OCI-LY1 (cell line): ENCODE data around the gene MYO3B.

Experiments
- H2AFZ ChIP-seq: fragments of 200-600 bp; sonication (generic), shearing (Covaris generic); 2 replicates; pipeline ENCODE4 v1.6.0; 2014; ENCODE audit warnings: antibody characterized with exemption, mild to moderate bottlenecking, low read length
- H3F3A ChIP-seq: fragments of 200-600 bp; sonication (generic), shearing (Covaris generic); 2 replicates; pipeline ENCODE4 v1.6.0; 2014; ENCODE audit warnings: mild to moderate bottlenecking, antibody characterized with exemption, low read length, moderate library complexity; ENCODE audit not compliant: insufficient read depth
- H3K27ac ChIP-seq: fragments of 200-600 bp; sonication (generic); 2 replicates; pipeline ENCODE4 v1.5.1; 2014; ENCODE audit warnings: low read length, mixed run types, mild to moderate bottlenecking, low read depth; ENCODE audit not compliant: poor library complexity, severe bottlenecking
- H3K27me3 ChIP-seq: fragments of 200-600 bp; sonication (generic); 2 replicates; pipeline ENCODE4 v1.6.0; 2014; ENCODE audit warnings: antibody characterized with exemption, mild to moderate bottlenecking, low read length, moderate library complexity; ENCODE audit not compliant: insufficient read depth
- H3K36me3 ChIP-seq: fragments of 200-600 bp; sonication (generic); 2 replicates; pipeline ENCODE4 v1.6.1; 2014; ENCODE audit warnings: mild to moderate bottlenecking, antibody characterized with exemption, low read length, moderate library complexity, mixed read lengths; ENCODE audit not compliant: insufficient read depth
- H3K4me1 ChIP-seq: fragments of 200-600 bp; sonication (generic); 2 replicates; pipeline ENCODE4 v1.5.1; 2014; ENCODE audit warnings: mild to moderate bottlenecking, low read length, moderate library complexity; ENCODE audit not compliant: insufficient read depth, severe bottlenecking
- H3K4me2 ChIP-seq: fragments of 200-600 bp; sonication (generic), shearing (Covaris generic); 2 replicates; pipeline ENCODE4 v1.6.1; 2014; ENCODE audit warnings: low read length
- H3K4me3 ChIP-seq: fragments of 200-600 bp; sonication (generic); 2 replicates; pipeline ENCODE4 v1.5.1; 2014; ENCODE audit warnings: low read length, low read depth, mild to moderate bottlenecking, mixed read lengths; ENCODE audit not compliant: poor library complexity, severe bottlenecking
- H3K79me2 ChIP-seq: fragments of 200-600 bp; shearing (Covaris generic); 2 replicates; pipeline ENCODE4 v1.6.1; 2016; ENCODE audit warnings: mixed run types, low read length, mixed read lengths; ENCODE audit not compliant: insufficient read depth
- H3K9ac ChIP-seq: fragments of 200-600 bp; sonication (generic), shearing (Covaris generic); 2 replicates; pipeline ENCODE4 v1.6.1; 2014; ENCODE audit warnings: mild to moderate bottlenecking, low read length, mixed read lengths
- H3K9me2 ChIP-seq: fragments of 200-600 bp; sonication (generic), shearing (Covaris generic); 2 replicates; pipeline ENCODE4 v1.6.1; 2014; ENCODE audit warnings: low read depth, mild to moderate bottlenecking, low read length, mixed read lengths
- H3K9me3 ChIP-seq: fragments of 200-600 bp; shearing (Covaris generic); 2 replicates; pipeline ENCODE4 v1.6.1; 2014; ENCODE audit warnings: low read length, mixed read lengths
- H4K20me1 ChIP-seq: fragments of 200-600 bp; sonication (generic), shearing (Covaris generic); 2 replicates; pipeline ENCODE4 v1.6.0; 2016; ENCODE audit warnings: mild to moderate bottlenecking, low read length; ENCODE audit not compliant: insufficient read depth
- EZH2 ChIP-seq: fragments of 200-600 bp; sonication (generic), shearing (Covaris generic); IDR thresholded peaks from 2 replicates; pipeline ENCODE4 v1.8.0; 2017; ENCODE audit warnings: borderline replicate concordance, mixed run types, mild to moderate bottlenecking, antibody characterized with exemption, low read length, moderate library complexity, mixed read lengths
- TF ChIP-seq, protein P1 (sequence below): fragments of 200-600 bp; sonication (generic), shearing (Covaris generic); IDR thresholded peaks from 2 replicates; pipeline ENCODE4 v1.5.1; 2017; ENCODE audit warnings: mild to moderate bottlenecking, antibody characterized with exemption, low read length, moderate library complexity, mixed read lengths

Gene MYO3B

DNA sequence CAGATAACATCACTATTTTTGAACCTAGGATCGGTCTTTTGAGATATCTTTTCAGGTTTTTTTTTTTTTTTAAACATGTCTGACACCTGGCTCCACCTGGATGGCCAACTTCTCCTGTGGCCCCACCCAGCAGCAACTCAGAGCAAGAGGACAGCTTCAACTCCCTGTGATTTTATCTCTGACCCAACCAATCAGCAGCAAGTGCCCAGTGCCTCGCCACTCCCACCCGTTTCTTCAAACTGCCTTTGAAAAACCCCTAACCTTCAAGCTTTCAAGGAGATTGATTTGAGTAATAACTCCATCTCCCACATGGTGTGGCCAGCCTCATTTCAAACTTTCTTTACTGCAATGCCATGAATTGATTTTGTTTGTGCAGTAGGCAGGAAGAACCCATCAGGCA lies 19.0 kb downstream of the MYO3B start:
- H4K20me1 ChIP-seq: no peaks in the 10 kb centered on the region
- H3K9me3 ChIP-seq: no peaks in the 10 kb centered on the region
- H3K9ac ChIP-seq: no peak overlapping the region
- H3K4me2 ChIP-seq: no peak overlapping the region
- H3K9me2 ChIP-seq: no peaks in the 10 kb centered on the region
- no peaks in the 10 kb centered on the region for H3K79me2 ChIP-seq
- TF ChIP-seq, protein P1, sequence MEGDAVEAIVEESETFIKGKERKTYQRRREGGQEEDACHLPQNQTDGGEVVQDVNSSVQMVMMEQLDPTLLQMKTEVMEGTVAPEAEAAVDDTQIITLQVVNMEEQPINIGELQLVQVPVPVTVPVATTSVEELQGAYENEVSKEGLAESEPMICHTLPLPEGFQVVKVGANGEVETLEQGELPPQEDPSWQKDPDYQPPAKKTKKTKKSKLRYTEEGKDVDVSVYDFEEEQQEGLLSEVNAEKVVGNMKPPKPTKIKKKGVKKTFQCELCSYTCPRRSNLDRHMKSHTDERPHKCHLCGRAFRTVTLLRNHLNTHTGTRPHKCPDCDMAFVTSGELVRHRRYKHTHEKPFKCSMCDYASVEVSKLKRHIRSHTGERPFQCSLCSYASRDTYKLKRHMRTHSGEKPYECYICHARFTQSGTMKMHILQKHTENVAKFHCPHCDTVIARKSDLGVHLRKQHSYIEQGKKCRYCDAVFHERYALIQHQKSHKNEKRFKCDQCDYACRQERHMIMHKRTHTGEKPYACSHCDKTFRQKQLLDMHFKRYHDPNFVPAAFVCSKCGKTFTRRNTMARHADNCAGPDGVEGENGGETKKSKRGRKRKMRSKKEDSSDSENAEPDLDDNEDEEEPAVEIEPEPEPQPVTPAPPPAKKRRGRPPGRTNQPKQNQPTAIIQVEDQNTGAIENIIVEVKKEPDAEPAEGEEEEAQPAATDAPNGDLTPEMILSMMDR: no peak
- TF ChIP-seq EZH2: no peak
- no peaks in the 10 kb centered on the region for H3K4me1 ChIP-seq
- H3K4me3 ChIP-seq: no peak overlapping the region
- H3F3A ChIP-seq: no peaks in the 10 kb centered on the region
- H3K36me3 ChIP-seq: peaks cover 3% of the 10 kb centered on the region; the same call in 1 of the 2 replicates
- H2AFZ ChIP-seq: no peak overlapping the region
- H3K27ac ChIP-seq: no peak overlapping the region
- H3K27me3 ChIP-seq: no peaks in the 10 kb centered on the region

DNA sequence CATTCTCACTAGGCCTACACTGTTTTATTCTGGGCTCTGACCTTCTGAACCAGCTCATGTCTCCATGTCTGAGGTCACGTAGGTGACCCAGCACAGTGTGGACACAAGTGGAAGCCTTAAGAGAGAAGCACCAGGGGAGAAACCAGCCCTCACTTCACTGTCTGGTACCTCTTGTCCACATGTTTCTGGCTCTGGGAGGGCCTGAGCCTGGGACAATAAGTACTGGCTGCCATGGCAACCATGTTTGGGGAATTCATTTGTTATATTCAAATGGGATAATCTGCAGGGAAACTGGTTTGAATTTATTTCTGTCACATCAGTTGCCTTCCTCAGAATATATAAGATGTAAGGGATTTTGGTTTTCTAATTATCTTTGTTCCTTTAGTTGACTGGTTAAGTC lies 23.3 kb downstream of the MYO3B start:
- no peaks in the 10 kb centered on the region for H3K4me1 ChIP-seq
- no peaks in the 10 kb centered on the region for H3K9me2 ChIP-seq
- H3F3A ChIP-seq: no peaks in the 10 kb centered on the region
- H3K27me3 ChIP-seq: no peaks in the 10 kb centered on the region
- H3K4me2 ChIP-seq: no peak overlapping the region
- no peaks in the 10 kb centered on the region for H4K20me1 ChIP-seq
- no peaks in the 10 kb centered on the region for H3K36me3 ChIP-seq
- H2AFZ ChIP-seq: no peak overlapping the region
- no peaks in the 10 kb centered on the region for H3K79me2 ChIP-seq
- H3K9me3 ChIP-seq: no peaks in the 10 kb centered on the region
- no peak overlapping the region for H3K27ac ChIP-seq
- TF ChIP-seq EZH2: no peak
- TF ChIP-seq, protein P1: no peak
- H3K4me3 ChIP-seq: no peak overlapping the region
- H3K9ac ChIP-seq: no peak overlapping the region

DNA sequence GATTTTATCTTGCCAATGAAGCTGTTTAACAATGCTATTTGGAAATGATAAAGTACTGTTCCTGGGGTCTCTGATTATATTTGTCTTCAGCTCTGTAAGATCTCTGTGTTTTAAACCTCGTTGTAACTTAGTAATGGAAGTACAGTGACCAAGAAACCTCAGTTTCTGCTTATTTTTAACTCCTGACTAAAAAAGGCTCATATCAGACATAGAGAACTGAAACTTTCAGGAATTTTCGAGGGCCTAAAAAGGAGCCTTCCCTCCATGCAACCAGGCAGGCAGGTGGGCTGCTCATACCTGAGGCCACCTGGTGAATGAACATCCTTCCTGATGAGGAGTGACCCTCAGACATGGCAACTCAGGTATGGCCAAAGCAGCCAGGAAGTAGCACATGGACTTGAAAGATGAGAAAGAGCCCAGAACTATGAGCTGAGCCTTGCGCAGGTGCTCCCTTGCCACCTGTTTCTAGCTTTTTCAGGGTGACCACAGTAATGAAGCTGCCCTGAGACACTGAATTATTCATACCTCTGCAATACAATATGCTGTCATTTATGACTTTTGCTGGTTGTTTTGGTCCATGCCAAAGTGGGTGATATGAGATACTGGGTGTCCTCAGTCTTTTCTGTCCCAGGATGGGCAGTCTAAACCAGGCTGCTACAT lies 23.9 kb downstream of the MYO3B start:
- no peak overlapping the region for H3K27ac ChIP-seq
- TF ChIP-seq, protein P1: no peak
- no peak for TF ChIP-seq EZH2
- H3K36me3 ChIP-seq: no peaks in the 10 kb centered on the region
- H3K9me2 ChIP-seq: no peaks in the 10 kb centered on the region
- H4K20me1 ChIP-seq: no peaks in the 10 kb centered on the region
- H3K27me3 ChIP-seq: no peaks in the 10 kb centered on the region
- no peaks in the 10 kb centered on the region for H3K4me1 ChIP-seq
- no peaks in the 10 kb centered on the region for H3F3A ChIP-seq
- H3K79me2 ChIP-seq: no peaks in the 10 kb centered on the region
- no peak overlapping the region for H3K9ac ChIP-seq
- H3K4me2 ChIP-seq: no peak overlapping the region
- no peak overlapping the region for H2AFZ ChIP-seq
- H3K9me3 ChIP-seq: no peaks in the 10 kb centered on the region
- H3K4me3 ChIP-seq: no peak overlapping the region
